Stimulated activated naive CD4-positive, alpha-beta T cell treated with Interleukin-2 at 50 U/mL for 16 hours (primary cell): ENCODE results near the gene STMN1.

Experiments used
- DNase-seq: peaks from one replicate; lab custom pipeline; 2025; lab: John Stamatoyannopoulos, UW

The STMN1 gene

GRCh38 chr1:25869909-25870606 lies 36.2 kb downstream of the STMN1 start:
- no peak for DNase-seq

GRCh38 chr1:25867210-25867991 lies 38.8 kb downstream of the STMN1 start:
- no peak for DNase-seq

GRCh38 chr1:25866288-25866687 lies 39.9 kb downstream of the STMN1 start:
- DNase-seq = no peak

GRCh38 chr1:25864434-25864833 lies 41.8 kb downstream of the STMN1 start:
- no peak for DNase-seq

GRCh38 chr1:25863486-25864262 lies 42.5 kb downstream of the STMN1 start:
- DNase-seq = no peak

- no peak for DNase-seq
Observed at GRCh38 chr1:25862785-25863485, 43.3 kb downstream of the STMN1 start.

GRCh38 chr1:25861316-25862286 lies 44.6 kb downstream of the STMN1 start:
- DNase-seq = no peak

GRCh38 chr1:25858906-25859789 lies 47.1 kb downstream of the STMN1 start, which contains the start of gene AUNIP:
AUNIP (minus strand) TSS chr1:25859457; CDS start chr1:25859357, 100 bp downstream.
- DNase-seq = peak; percentile 88

GRCh38 chr1:25858494-25858893 lies 47.7 kb downstream of the STMN1 start:
- DNase-seq = no peak

- DNase-seq = no peak
Observed at GRCh38 chr1:25856856-25857255, 49.4 kb downstream of the STMN1 start.

- no peak for DNase-seq
Observed at GRCh38 chr1:25854554-25854953, 51.7 kb downstream of the STMN1 start.
